Nucleus accumbens (tissue), 56 donors: Measurements from ENCODE around the gene ERFL.
"Not testable (repeated sequence)": the region's sequence is repeated elsewhere in the genome, so short reads cannot be mapped to it uniquely, and the experiment has no call there.

ENCODE experiments used
- DNase-seq, 56 donors: peaks; one replicate each; lab custom pipeline; 2025; lab: John Stamatoyannopoulos, UW

The ERFL gene

GRCh38 chr19:41915776-41916414, 12.4 kb downstream of the ERFL start:
- no peak for DNase-seq

- no peak for DNase-seq
These were observed 13.1 kb downstream of the ERFL start for GRCh38 chr19:41915021-41915775.

GRCh38 chr19:41914424-41914834, 13.8 kb downstream of the ERFL start:
- not testable (repeated sequence) for DNase-seq

GRCh38 chr19:41913538-41914423, 14.5 kb downstream of the ERFL start:
- DNase-seq: no peak

GRCh38 chr19:41912899-41913537, 15.2 kb downstream of the ERFL start:
- peak in 1 of 56 donors; percentile 19 for DNase-seq

- DNase-seq: no peak
These were observed 16.1 kb downstream of the ERFL start for GRCh38 chr19:41911889-41912731.

GRCh38 chr19:41910992-41911888, 17.0 kb downstream of the ERFL start:
- no peak for DNase-seq

GRCh38 chr19:41910240-41910991, 17.8 kb downstream of the ERFL start:
- no peak for DNase-seq

- DNase-seq: no peak
These were observed 18.5 kb downstream of the ERFL start for GRCh38 chr19:41909706-41910105.

GRCh38 chr19:41908724-41909464, 19.4 kb downstream of the ERFL start:
- no peak for DNase-seq

GRCh38 chr19:41907994-41908615, 20.1 kb downstream of the ERFL start:
- DNase-seq: no peak

GRCh38 chr19:41906916-41907680, 21.2 kb downstream of the ERFL start:
- DNase-seq: no peak

- no peak for DNase-seq
These were observed 22.0 kb downstream of the ERFL start for GRCh38 chr19:41906271-41906670.

- no peak for DNase-seq
These were observed 22.8 kb downstream of the ERFL start for GRCh38 chr19:41905273-41906002.
